Stimulated activated CD4-positive, alpha-beta T cell treated with anti-CD3 and anti-CD28 coated beads, Interleukin-1b, Interleukin-23, amount 100 ng/mL, for 24 hours (primary cell): ENCODE measurements around the gene TRMU.

Source experiments
- DNase-seq, 4 experiments: peaks; one replicate each; pipeline ENCODE4 v3.0.0-alpha.2; 2020; ENCODE audit warnings: low read depth in 4 of 4, low spot score in 1 of 4

The TRMU gene

DNA sequence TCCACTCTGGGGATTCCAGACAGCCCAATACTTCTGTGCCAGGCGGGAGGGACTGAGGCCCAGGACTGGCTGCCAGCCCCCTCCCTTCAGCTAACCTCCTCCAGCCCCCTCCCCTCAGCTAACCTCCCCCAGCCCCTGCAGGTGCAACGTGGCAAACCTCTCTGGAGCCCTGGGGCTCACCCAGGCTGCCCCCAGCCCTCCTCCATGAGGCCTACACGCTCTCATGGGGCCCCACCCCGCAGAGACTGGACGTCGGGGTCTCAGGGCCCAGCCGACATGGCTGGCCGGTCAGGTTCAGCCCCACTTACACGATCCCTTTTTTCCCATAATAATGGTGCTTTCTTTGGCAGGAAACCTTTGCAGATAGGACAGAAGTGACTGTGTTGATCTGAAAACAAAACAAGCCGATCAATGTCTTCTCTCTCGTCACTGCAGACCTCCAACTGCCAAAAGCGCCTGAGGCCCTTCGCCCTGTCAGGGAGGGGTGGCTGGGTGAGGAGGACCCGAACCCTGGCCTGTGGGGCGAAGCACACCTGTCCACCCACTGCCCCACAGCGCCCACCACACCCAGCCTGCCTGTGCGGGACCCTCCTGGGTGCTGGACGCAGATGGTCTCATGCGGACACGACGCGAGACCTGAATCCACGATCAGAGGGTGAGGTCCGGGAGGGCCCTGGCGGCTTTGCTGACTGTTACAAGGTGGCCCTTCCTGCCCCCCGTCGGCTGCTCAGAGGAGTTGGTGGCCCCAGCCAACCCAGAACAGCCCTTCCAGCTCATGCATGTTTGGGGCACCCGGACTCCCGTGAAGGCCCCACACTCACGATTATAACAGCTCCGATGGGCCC, 33.6 kb downstream of the TRMU start:
- no peak for DNase-seq

GRCh38 chr22:46369716-46370583, 34.4 kb downstream of the TRMU start:
- no peak for DNase-seq

GRCh38 chr22:46370584-46371291, 35.2 kb downstream of the TRMU start:
- DNase-seq = no peak

GRCh38 chr22:46371623-46372226, 36.2 kb downstream of the TRMU start:
- DNase-seq = no peak

DNA sequence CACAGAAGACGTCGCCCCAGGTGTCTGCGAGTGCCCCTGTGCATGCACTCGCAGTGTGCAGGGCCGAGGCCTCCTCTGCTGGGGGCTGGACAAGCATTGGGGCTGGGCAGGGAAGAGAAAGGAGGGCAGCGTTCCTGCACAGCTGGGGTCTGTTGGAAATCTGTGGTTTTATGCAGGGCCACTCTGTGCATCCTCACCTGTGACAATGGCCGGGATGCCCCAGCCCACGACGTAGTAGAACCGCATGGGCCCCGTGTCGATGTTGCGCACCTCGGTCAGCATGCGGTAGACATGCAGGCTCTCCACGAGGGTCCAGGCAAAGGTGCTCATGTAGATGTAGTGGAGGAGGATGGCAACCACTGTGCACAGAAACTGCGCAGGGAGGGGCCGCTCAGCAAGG, 37.2 kb downstream of the TRMU start:
- DNase-seq = no peak

DNA sequence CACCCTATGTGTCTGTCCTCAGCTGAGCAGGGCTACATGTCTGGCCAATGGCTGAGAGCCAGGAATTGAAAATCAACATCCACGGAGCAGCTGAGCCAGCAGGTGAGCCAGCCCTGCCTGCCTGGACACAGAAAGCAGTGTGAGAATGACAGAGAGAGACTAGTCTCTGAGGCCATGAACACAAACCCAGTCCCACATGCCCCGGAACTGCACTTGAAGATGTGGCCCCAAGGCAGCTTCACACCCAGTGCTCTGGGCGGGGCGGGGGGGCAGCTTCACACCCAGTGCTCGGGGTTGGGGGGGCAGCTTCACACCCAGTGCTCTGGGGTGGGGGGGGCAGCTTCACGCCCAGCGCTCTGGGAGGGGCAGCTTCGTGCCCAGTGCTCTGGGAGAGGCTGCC, 37.6 kb downstream of the TRMU start:
- DNase-seq = no peak

DNA sequence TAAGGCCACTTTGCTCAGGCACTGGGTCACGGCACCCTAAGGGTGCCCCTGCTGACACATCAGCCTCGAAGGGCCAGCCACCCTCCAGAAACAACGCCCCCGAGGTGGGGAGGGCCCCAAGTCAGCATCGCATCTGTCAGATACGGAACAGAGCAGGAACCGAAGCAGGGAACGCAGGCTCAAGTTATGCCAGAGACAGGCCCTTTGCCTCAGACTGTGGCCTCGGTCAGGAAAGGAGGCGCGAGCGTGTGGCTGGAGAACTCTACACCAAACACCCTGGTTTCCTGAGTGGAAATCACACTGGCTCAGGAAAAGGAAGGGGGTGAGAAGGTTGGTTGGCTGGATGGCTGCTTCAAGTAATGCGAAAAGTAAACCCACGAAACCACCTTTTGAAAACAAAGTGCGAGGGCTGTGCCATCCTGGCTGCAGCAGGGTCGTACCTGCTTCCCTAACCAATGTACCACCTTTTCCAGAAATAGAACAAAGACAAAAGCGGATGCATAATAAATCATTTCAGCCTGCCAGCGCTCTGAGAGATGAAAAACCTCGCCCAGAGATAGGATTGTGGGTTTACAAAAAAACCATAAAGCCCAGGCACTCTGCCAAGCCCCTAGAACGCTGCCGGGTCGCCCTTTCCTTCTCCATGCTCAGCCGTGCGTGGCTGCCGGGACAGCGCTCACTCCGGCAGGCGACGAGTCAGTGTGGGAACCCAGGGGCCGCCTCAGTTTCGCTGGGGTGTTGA, 38.6 kb downstream of the TRMU start:
- DNase-seq = no peak

- no peak for DNase-seq
Measured at GRCh38 chr22:46374663-46375474, 39.4 kb downstream of the TRMU start.

GRCh38 chr22:46376111-46376510, 40.6 kb downstream of the TRMU start:
- DNase-seq = no peak

GRCh38 chr22:46376908-46377524, 41.5 kb downstream of the TRMU start:
- DNase-seq = no peak

GRCh38 chr22:46377525-46378425, 42.3 kb downstream of the TRMU start:
- no peak for DNase-seq

GRCh38 chr22:46378426-46379065, 43.0 kb downstream of the TRMU start:
- DNase-seq = no peak

DNA sequence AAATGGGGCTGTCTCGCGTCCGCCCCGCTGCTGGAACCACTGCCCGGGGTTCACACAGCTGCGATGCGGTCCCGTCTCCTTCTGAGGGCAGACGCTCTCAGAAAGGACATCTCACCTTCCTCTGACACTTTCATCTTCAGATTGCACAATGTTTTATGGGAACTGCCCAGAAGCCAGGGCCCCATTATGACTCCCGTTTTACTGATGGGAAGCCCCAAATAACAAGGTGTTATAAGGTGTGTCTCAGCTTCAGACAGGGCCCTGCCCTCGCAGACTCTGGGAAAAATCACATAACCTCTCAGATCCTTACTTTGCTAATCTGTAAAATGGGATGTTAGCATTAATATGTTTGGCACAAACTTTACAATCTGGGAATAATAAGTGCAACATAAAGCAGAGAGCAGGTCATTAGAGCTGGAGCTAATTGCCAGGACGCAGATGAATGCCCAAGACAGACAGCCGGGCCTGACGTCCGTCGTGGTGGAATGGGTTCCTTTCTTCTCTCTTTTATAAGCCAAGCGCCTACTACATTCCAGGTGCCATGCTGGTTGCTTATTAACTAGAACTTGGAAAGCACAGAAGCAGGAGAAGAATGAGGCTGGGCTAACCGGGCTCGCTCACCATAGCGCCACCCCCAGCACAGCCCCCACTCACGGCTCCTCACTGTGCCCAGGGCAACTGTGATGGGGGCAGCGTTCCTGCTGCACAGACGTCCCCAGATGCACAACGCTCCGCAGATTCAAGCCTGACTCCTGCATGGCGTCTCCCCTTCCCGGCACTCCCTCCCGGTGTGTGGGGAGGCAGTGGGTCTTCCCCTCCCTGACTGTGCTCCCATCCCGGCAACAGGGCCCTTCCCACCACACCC, 43.8 kb downstream of the TRMU start:
- no peak for DNase-seq

DNA sequence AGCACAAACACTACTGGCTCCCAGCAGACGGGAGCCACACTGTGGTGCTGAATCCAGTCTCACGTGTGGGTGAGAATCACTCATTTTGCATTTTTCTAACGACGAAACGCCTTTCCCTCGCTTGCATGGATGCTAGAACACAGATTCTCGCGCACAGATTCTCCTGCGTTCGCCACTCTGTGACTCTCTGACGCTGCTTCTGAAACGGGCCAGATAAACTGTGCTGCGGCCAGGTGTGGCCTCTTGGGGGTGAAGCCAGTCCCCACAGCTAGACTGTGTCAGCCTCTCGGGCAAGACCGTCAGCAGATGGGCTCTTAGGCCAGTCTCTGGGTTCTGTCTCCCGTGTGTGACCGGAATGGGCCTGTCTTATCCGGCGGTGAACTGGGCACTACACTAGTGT, 44.6 kb downstream of the TRMU start:
- DNase-seq = no peak

DNA sequence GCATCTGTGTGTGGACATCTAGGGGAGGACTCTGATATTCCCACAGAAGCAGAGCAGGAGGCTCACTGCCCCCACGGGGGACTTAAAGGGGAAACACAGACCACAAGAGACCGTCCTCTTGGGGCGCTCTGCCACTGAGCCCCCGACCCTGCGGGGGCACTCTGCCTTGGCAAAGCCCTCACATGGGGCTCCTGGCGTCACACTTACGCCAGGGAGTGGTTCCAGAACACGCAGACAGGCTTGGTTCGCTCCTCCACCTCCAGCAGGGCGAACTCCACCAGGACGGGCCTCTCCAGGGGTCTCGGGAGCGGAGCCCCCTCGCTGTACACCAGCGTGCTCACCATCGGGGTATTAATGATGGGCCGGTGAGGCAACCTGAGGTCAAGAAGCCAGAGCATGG, 45.1 kb downstream of the TRMU start:
- DNase-seq = no peak

DNA sequence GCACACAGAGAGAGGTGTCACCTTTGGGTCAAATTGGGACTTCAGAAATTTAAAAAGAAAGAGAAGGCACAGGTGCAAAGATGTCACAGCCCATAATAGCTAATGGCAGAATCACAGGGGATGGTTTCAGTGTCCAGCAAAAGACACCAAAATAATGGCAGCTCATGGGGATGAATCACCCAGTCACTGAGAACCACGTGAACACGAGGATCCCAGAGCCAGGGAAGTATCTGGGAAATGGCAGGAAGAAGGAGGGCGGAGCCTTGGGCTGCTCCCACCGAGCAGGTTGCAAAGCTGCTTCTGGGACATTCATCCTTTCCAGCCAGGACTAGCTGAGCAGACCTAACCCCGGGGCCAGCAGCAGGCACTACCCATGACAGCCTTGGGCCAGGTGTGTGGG, 45.6 kb downstream of the TRMU start:
- DNase-seq = no peak

DNA sequence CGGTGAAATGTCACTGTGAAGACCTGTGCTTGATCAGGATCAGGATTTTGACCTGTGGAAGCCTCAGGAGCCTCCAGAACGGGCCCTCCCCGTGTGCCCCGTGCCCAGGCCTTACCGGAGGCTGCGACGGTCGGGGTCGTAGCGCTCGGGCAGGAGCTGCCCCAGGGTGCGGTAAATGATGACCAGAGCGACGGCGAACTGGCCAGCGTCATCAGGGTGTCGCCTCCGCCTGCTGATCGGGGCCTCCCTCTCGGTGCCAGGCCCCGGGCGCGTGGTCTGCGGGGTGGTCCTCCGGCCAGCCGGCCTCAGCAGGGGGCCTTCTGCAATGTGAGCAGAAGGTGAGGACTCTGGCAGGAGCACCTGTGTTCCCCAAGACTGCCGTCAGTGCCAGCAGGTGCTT, 46.2 kb downstream of the TRMU start:
- DNase-seq = no peak
